HepG2 (cell line): ENCODE results near the gene ZDHHC18. TPM values are rescaled to one million over a fixed set of nuclear protein-coding genes. Genes with fewer than 3 reads are reported as not detected.

ENCODE experiments used
- HDAC6 ChIP-seq: fragments of 200-600 bp; sonication (generic); IDR thresholded peaks from 2 replicates; pipeline ENCODE4 v1.7.0; 2017; ENCODE audit warnings: mild to moderate bottlenecking, antibody characterized with exemption, low read length, low read depth
- KDM6A ChIP-seq: IDR thresholded peaks from 2 replicates; pipeline ENCODE4 v1.6.1; 2016; ENCODE audit warnings: low read depth
- KLF9 ChIP-seq: IDR thresholded peaks from 2 replicates; pipeline ENCODE4 v1.6.1; 2016; ENCODE audit warnings: low read depth
- LCORL ChIP-seq, 2 experiments: fragments of 450-650 bp in 1 of 2; sonication (generic) in 1 of 2; formaldehyde crosslinking in 1 of 2; IDR thresholded peaks; 2 replicates each; pipeline versions ENCODE4 v1.5.0 to v1.6.1; 2017 to 2020; ENCODE audit warnings: antibody characterized with exemption in 1 of 2, missing genetic modification reagents in 1 of 2
- MAFF ChIP-seq: IDR thresholded peaks from 2 replicates; pipeline ENCODE4 v1.6.1; 2011; ENCODE audit warnings: low read depth, low read length, improper control_type of control experiment
- MXD4 ChIP-seq: IDR thresholded peaks from 2 replicates; pipeline ENCODE4 v1.6.1; 2016; ENCODE audit warnings: mild to moderate bottlenecking, missing biosample characterization, missing genetic modification reagents
- PCBP2 ChIP-seq: fragments of 200-400 bp; formaldehyde crosslinking; optimal IDR thresholded peaks from 2 replicates; pipeline ENCODE3; 2018; ENCODE audit warnings: low read length, low read depth; ENCODE audit not compliant: poor library complexity, severe bottlenecking
- PHF21A ChIP-seq: sonication (generic); formaldehyde crosslinking; IDR thresholded peaks from 2 replicates; pipeline ENCODE4 v1.5.0; 2020; ENCODE audit warnings: mild to moderate bottlenecking, missing genetic modification reagents
- TARDBP ChIP-seq: sonication (generic); formaldehyde crosslinking; IDR thresholded peaks from 2 replicates; pipeline ENCODE4 v1.8.0; 2022; ENCODE audit warnings: mild to moderate bottlenecking, missing genetic modification reagents
- WIZ ChIP-seq: sonication (generic); formaldehyde crosslinking; IDR thresholded peaks from 2 replicates; pipeline ENCODE4 v1.5.1; 2020; ENCODE audit warnings: mild to moderate bottlenecking, missing genetic modification reagents
- ZIK1 ChIP-seq: sonication (generic); formaldehyde crosslinking; IDR thresholded peaks from 2 replicates; pipeline ENCODE4 v1.5.0; 2020; ENCODE audit warnings: mild to moderate bottlenecking, low read depth, missing genetic modification reagents, borderline replicate concordance
- ZNF382 ChIP-seq: sonication (generic); formaldehyde crosslinking; IDR thresholded peaks from 2 replicates; pipeline ENCODE4 v1.5.0; 2020; ENCODE audit warnings: missing genetic modification reagents, mild to moderate bottlenecking, borderline replicate concordance
- ZNF44 ChIP-seq: sonication (generic); formaldehyde crosslinking; IDR thresholded peaks from 2 replicates; pipeline ENCODE4 v1.5.1; 2020; ENCODE audit warnings: mild to moderate bottlenecking, missing genetic modification reagents
- ZNF484 ChIP-seq: sonication (generic); formaldehyde crosslinking; IDR thresholded peaks from 2 replicates; pipeline ENCODE4 v1.5.1; 2020; ENCODE audit warnings: mild to moderate bottlenecking, low read depth, missing genetic modification reagents, borderline replicate concordance
- ZNF597 ChIP-seq: sonication (generic); formaldehyde crosslinking; IDR thresholded peaks from 2 replicates; pipeline ENCODE4 v1.5.0; 2020; ENCODE audit warnings: missing genetic modification reagents
- ZSCAN31 ChIP-seq: sonication (generic); formaldehyde crosslinking; IDR thresholded peaks from 2 replicates; pipeline ENCODE4 v1.5.0; 2020; ENCODE audit warnings: low read depth, mild to moderate bottlenecking, missing genetic modification reagents
- polyA plus RNA-seq, 8 experiments: library from polyadenylated mRNA; depleted of rRNA in 3 of 8; stranded (reverse) in 7 of 8; unstranded in 1 of 8; fragments of >200 nt; fragmentation: Illumina TruSeq in 4 of 8; extraction: Trizol in 4 of 8; gene quantifications; 2 replicates each; pipeline versions ENCODE4 v1.2.1 to v1.2.3, GENCODE V29; 2011 to 2016; ENCODE audit warnings: low read depth in 4 of 8, missing spikeins in 1 of 8, mixed read lengths in 1 of 8; ENCODE audit not compliant: insufficient read depth in 1 of 8
- total RNA-seq, 5 experiments: library from RNA; depleted of rRNA; stranded (reverse); fragments of >200 nt; fragmentation: Illumina TruSeq; extraction: Trizol; gene quantifications; 2 replicates each; pipeline ENCODE4 v1.2.3, GENCODE V29; 2016; ENCODE audit warnings: low read depth in 1 of 5
- TF ChIP-seq, protein P1 (sequence below): sonication (generic); formaldehyde crosslinking; IDR thresholded peaks from one replicate; pipeline ENCODE4 v1.5.1; 2020; ENCODE audit warnings: mild to moderate bottlenecking, missing genetic modification reagents; ENCODE audit errors: not compliant biosample characterization
- TF ChIP-seq, protein P2 (sequence below): sonication (generic); formaldehyde crosslinking; IDR thresholded peaks from 2 replicates; pipeline ENCODE4 v1.8.0; 2023; ENCODE audit warnings: mild to moderate bottlenecking, missing genetic modification reagents

ZDHHC18 gene
- total and polyA plus RNA-seq, 2 of the 13 experiments (the other 11 are each of a cell fraction or from before 2014, with no cell fraction given): 13.2 to 35.3 TPM

DNA sequence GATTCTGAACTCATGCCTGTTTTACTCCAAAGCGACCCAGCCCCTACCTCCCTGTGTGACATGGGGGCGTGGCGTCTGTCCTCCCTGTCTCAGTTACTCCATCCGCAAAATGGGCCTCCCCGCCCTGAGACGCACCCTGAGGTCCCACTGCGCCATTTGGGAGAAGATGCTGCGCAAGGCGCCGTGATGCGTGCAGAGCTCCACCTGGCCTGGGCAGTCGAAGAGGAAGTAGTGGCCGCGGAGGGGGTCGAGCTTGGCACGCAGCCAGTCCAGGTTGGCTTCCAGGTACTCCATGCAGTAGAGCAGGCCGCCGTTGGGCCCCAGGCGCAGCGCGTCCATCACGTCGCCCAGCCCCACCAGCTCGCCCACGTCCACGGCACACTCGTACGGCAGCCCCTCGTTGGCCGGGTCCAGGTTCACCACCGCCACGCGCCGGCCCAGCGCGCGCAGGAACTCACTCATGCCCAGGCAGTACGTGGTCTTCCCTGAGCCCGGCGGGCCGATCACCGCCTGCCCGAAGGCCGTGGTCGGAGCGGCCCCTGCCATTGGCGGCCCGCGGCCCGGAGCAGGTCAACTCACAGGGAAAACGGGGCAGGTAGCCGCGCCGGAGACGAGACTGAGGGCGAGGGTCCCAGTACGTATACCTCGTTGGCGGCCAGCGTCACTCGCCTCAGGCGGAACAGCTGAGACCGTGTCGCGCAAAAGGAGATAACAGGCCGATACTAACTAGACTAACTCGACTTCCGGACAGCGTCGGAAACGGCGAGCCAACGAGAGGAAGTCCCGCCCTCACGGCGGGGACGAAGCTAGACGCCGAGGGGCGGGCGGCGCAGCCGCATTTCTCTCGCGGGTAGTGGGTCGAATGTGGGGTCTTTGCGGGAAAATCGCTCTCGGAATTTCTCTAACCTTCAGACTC lies 63.3 kb downstream of the ZDHHC18 start, which contains the start of gene GPN2 (continued):
- TF ChIP-seq, protein P1, sequence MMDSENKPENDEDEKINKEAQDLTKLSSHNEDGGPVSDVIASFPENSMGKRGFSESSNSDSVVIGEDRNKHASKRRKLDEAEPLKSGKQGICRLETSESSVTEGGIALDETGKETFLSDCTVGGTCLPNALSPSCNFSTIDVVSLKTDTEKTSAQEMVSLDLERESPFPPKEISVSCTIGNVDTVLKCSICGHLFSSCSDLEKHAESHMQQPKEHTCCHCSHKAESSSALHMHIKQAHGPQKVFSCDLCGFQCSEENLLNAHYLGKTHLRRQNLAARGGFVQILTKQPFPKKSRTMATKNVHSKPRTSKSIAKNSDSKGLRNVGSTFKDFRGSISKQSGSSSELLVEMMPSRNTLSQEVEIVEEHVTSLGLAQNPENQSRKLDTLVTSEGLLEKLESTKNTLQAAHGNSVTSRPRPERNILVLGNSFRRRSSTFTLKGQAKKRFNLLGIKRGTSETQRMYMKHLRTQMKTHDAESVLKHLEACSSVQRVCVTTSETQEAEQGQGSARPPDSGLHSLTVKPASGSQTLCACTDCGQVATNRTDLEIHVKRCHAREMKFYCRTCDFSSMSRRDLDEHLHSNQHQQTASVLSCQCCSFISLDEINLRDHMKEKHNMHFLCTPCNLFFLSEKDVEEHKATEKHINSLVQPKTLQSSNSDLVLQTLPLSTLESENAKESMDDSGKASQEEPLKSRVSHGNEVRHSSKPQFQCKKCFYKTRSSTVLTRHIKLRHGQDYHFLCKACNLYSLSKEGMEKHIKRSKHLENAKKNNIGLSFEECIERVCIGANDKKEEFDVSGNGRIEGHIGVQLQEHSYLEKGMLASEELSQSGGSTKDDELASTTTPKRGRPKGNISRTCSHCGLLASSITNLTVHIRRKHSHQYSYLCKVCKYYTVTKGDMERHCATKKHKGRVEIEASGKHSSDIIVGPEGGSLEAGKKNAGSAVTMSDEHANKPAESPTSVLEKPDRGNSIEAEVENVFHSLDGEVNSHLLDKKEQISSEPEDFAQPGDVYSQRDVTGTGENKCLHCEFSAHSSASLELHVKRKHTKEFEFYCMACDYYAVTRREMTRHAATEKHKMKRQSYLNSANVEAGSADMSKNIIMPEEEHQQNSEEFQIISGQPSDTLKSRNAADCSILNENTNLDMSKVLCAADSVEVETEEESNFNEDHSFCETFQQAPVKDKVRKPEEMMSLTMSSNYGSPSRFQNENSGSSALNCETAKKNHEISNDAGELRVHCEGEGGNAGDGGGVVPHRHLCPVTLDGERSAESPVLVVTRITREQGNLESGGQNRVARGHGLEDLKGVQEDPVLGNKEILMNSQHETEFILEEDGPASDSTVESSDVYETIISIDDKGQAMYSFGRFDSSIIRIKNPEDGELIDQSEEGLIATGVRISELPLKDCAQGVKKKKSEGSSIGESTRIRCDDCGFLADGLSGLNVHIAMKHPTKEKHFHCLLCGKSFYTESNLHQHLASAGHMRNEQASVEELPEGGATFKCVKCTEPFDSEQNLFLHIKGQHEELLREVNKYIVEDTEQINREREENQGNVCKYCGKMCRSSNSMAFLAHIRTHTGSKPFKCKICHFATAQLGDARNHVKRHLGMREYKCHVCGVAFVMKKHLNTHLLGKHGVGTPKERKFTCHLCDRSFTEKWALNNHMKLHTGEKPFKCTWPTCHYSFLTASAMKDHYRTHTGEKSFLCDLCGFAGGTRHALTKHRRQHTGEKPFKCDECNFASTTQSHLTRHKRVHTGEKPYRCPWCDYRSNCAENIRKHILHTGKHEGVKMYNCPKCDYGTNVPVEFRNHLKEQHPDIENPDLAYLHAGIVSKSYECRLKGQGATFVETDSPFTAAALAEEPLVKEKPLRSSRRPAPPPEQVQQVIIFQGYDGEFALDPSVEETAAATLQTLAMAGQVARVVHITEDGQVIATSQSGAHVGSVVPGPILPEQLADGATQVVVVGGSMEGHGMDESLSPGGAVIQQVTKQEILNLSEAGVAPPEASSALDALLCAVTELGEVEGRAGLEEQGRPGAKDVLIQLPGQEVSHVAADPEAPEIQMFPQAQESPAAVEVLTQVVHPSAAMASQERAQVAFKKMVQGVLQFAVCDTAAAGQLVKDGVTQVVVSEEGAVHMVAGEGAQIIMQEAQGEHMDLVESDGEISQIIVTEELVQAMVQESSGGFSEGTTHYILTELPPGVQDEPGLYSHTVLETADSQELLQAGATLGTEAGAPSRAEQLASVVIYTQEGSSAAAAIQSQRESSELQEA (CRISPR knock-in tag): peak; percentile 87
- peak; percentile 74 for TF ChIP-seq TARDBP (CRISPR knock-in tag)
- peak; percentile 93 for TF ChIP-seq ZIK1
- TF ChIP-seq KLF9 (CRISPR knock-in tag): no peak
- TF ChIP-seq HDAC6: no peak
- TF ChIP-seq PCBP2: no peak
- TF ChIP-seq ZSCAN31 (CRISPR knock-in tag): peak; percentile 92
- TF ChIP-seq KDM6A (CRISPR knock-in tag): no peak
- no peak for TF ChIP-seq MAFF
- peak; percentile 51; the same call in 1 of the 2 replicates for TF ChIP-seq PHF21A
- TF ChIP-seq, protein P2, sequence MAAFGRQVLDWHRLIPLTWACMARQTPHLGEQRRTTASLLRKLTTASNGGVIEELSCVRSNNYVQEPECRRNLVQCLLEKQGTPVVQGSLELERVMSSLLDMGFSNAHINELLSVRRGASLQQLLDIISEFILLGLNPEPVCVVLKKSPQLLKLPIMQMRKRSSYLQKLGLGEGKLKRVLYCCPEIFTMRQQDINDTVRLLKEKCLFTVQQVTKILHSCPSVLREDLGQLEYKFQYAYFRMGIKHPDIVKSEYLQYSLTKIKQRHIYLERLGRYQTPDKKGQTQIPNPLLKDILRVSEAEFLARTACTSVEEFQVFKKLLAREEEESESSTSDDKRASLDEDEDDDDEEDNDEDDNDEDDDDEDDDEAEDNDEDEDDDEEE (CRISPR knock-in tag): peak; percentile 76; the same call in 1 of the 2 replicates
- TF ChIP-seq ZNF382 (CRISPR knock-in tag): no peak
- peak; percentile 67; the same call in 1 of the 2 replicates for TF ChIP-seq ZNF44 (CRISPR knock-in tag)
- 0 out of 2 replicates have a peak, but pooled peaks have one; percentile 71 for TF ChIP-seq MXD4
- no peak for TF ChIP-seq LCORL (IDR thresholded peaks at IDR 0.05)
- peak; percentile 79 for TF ChIP-seq LCORL (CRISPR knock-in tag; IDR thresholded peaks at IDR 0.05)
- TF ChIP-seq WIZ (CRISPR knock-in tag): peak; percentile 15
- 0 out of 2 replicates have a peak, but pooled peaks have one; percentile 78 for TF ChIP-seq ZNF484 (CRISPR knock-in tag)
- no peak for TF ChIP-seq ZNF597 (CRISPR knock-in tag)
